HG03060 (cell line): Measurements from ENCODE around the gene LSP1.
"Not testable (repeated sequence)": the region's sequence is repeated elsewhere in the genome, so short reads cannot be mapped to it uniquely, and the experiment has no call there.

Source experiments
- ATAC-seq: cut with Tn5 transposase; IDR thresholded peaks from one replicate; pipeline ENCODE4 v1.9.1; 2021; ENCODE audit warnings: low read depth, moderate number of reproducible peaks; ENCODE audit not compliant: unreplicated experiment

Gene LSP1

GRCh38 chr11:1937616-1938342 is 84.9 kb downstream of the LSP1 start:
- no peak for ATAC-seq

- ATAC-seq: no peak
Measured at GRCh38 chr11:1938343-1939005, 85.6 kb downstream of the LSP1 start.

GRCh38 chr11:1939006-1939625 is 86.2 kb downstream of the LSP1 start:
- ATAC-seq: no peak

- ATAC-seq: not testable (repeated sequence)
Measured at GRCh38 chr11:1939788-1940187, 86.9 kb downstream of the LSP1 start.
